Thyroid gland (tissue), 4 donors: Measurements from ENCODE around the gene NHSL1.

Experiments
- CTCF ChIP-seq, 6 experiments: fragments of 200-600 bp in 3 of 6; fragments of 450-650 bp in 3 of 6; sonication (generic) in 3 of 6; IDR thresholded peaks; one replicate each; pipeline ENCODE4 v1.5.1; 2016 to 2019; ENCODE audit warnings: antibody characterized with exemption in 6 of 6, mild to moderate bottlenecking in 2 of 6, inconsistent platforms in 1 of 6, moderate library complexity in 1 of 6
- POLR2A ChIP-seq, 2 donors: fragments of 450-650 bp; IDR thresholded peaks; one replicate each; pipeline ENCODE4 v1.6.1; 2017; ENCODE audit warnings: antibody characterized with exemption in 2 of 2, mild to moderate bottlenecking in 2 of 2, moderate library complexity in 1 of 2

DNA sequence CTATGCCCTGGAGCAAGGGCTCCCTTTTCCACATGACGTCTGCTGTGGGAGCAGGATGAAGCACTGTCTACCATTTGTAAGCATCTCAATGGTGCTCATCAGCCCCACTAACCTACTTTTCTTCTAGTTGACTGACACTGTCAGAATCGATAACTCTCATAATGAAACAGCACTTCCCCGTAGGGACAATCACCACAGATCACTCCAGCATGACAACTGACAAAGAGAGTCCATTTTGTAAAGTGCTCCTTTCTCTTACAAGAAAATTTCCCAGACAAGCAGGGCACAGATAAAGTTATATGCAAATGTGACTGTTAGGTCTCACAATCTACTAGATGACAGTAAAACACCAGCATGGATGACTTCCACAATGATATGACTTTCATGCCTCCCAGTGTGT lies 48.8 kb downstream of the NHSL1 start:
- no peak for TF ChIP-seq CTCF (IDR thresholded peaks at IDR 0.05)
- no peak for TF ChIP-seq POLR2A (IDR thresholded peaks at IDR 0.05)
